GM21447 (cell line): Measurements from ENCODE around the gene CDK14.
"Not testable (repeated sequence)": the region's sequence is repeated elsewhere in the genome, so short reads cannot be mapped to it uniquely, and the experiment has no call there.

Experiments used
- ATAC-seq: cut with Tn5 transposase; IDR thresholded peaks from one replicate; pipeline ENCODE4 v1.9.1; 2021; ENCODE audit not compliant: unreplicated experiment

CDK14 gene

DNA sequence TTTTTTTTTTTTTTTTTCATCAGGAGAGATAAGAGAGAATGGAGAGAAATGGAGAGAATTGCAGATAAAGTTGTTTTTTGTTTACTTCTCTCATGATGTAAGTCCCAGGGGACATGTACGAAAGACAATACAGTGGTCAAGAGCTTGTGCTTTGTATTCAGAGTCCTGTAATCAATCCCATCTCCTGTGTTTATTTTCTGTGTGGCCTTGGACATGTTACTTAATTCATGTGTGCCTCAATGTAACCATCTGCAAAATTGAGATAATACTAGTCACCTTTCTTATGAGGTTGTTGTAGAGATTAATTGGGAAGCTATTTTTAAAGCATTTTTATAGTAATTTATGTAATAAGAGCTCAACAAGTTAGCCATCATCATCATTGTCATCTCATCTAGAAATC is 117.5 kb downstream of the CDK14 start:
- no peak for ATAC-seq

DNA sequence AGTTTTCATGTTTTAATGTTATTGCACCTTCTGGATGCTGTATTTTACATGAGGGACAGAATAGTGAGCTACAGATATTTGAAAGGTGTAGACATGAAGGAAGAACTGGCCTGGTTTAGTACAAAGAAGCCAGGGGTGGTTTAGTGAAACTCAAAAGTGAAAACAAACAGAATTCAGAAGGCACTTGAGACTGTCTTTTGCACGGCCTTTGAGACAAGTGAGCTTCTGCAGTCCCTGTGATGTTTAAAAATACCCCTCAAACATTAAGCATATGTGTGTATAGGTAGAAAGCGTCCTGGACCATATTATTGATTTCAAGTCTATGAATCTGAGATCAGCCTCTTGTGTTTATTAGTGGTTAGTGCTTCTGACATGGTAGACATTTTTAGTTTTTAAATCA is 118.9 kb downstream of the CDK14 start:
- ATAC-seq = peak; percentile 56

DNA sequence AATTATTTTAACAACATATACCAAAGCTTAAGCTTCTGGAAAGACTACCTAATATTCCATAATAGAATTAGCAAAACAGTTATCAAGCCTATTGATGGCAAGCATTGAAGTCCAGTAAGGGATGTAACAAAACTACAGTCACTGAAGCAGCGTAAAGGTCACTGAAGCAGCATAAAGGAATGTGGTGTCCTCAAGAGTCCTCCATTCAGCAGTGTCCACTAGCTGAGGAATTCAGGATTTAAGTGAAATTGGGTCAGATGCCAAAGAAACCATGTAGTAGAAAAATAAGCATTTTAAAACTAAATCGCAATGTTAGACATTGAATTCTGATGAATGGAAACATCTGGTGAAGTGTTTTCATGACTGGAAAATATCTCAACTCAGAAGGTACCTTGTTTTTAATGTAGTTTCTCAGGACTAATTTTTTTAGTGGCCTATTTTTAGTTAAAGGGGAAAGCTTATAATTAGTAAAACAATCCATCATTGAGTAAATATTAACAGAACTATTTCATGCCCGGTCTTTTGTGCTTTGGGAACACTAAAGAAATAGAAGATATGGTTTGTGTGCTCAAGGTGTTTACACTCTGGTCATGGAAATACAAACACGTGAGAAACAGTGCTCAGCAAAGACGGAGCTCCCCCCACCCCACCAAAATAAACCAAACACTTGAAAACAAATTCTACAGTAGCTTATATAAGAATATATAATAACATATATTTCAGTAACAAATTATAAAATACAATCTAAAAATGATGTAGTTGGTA is 121.4 kb downstream of the CDK14 start:
- ATAC-seq = no peak

DNA sequence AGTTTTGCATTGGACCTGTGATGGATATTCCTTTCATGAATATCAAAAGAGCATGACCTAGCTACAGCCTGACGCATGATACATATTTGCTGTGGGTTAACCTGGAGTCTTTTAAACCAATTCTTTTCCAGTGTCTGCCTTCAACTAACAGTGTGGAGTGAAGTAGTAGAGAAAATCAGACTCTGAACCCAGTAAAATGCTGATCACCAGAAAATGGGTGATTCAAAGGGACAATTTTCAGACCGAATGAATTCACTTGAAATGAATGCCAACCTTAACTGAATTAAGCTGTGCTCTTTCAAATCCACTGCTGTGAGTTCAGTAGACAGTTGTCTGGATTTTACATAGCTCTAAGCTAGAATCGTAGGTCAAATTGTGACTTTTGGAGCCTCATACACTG is 123.0 kb downstream of the CDK14 start:
- no peak for ATAC-seq

DNA sequence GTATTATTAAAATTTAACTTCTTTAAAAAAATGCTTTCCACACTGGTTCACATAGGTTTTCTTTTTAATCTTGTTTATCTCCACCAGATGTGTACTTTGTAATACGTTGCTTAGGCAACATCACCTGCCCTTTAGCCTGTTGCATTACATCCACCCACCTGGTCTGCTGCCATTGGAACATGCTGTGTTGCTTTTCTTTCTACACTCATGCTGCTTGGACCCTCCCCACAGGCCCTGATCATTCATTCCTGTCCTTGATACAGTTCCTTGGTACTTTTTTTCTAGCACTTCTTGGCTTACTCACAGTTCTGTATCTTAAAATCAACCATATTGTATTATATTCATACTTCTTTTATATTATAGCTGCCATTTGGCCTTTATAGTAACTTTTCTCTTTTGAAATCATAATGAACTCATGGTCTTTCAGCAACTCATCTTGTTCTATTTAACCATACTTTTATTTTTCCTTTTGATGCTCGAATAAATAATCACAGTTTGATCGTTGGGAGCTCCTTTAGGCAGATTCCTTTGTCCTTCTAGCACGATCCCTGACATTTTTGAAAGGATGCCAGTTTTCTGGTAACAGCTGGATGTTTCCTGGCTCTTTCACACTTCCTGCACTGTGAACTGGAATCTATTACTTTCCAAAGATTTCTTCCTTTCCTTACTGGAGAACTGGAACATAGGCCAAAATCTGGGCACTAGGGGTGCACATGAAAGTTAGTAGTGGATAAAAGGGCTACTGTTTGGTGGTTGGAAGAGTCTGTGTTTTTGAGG is 125.1 kb downstream of the CDK14 start:
- ATAC-seq = no peak

DNA sequence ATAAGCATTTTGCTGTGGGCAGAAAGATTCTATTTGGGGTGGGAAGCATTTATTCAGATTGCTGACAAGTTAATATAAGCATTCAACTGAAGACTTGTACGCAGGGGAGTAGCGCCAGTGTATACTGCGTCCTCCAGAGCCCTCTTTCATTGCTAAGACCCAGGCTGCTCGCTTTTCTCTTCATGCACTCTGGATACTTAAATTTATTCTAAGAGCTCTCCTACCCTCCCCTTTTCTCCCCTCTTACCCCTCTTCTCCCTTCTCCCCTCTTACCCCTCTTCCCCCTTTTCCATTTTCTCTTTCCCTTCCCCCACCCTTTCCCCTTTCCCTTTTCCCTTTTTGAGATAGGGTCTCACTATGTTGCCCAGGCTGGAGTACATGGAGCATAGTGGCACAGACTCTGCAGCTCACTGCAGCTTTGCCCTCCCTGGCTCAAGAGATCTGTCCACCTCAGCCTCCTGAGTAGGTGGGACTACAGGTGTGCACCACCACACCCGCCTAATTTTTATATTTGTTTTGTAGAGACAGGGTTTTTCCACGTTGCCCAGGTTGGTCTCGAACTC is 125.8 kb downstream of the CDK14 start:
- ATAC-seq = no peak

DNA sequence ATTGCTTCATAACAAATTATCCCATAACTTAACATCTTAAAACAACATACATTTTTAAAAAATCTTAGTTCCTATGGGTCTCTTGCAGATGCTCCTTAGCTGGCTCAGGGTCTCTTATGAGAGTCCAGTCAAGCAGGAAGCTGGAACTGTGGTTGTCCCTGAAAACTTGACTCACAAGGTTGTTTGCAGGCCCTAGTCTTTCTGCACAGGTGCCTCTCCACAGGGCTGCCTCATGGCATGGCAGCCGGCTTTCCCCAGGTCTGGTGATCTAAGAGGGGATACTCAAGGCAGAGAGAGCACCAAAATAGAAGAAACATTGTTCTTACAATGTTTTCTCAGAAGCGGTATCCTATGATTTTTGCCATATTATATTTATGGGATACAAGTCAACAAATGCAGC is 127.1 kb downstream of the CDK14 start:
- no peak for ATAC-seq

DNA sequence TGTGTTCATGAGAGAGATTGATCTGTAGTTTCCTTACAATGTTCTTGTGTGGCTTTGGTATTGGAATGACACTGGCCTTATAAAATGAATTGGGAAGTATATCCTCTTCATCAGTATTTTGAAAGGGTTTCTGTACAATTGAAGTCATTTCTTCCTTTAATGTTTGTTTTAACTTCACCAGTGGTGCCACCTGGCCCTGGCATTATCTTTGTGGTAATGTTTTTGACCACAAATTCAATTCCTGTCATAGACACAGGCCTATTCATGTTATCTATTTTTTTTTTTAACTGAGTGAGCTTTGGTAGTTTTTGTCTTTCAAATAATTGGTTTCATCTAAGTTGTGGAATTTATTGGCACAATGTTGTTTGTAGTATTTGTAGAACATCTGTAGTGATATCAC is 127.7 kb downstream of the CDK14 start:
- ATAC-seq = no peak

DNA sequence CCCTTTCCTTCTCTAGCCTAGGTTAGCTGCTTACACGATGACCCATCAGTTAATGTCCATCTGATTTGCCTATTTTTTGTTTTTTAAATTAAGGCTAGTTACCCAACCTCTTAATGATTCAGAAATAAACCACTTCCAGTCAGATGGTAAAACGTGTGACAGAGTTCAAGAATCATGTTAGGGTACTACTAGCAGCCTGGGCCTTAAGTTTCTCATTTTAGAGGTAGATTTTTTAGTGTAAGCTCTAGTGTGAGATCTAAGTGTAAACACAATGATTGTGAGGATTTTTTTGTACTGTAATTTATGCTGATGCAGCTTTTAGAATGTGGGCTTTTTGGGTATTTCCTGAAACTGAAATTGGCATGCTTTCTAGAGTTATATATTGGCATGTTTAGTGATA is 130.0 kb downstream of the CDK14 start:
- no peak for ATAC-seq

DNA sequence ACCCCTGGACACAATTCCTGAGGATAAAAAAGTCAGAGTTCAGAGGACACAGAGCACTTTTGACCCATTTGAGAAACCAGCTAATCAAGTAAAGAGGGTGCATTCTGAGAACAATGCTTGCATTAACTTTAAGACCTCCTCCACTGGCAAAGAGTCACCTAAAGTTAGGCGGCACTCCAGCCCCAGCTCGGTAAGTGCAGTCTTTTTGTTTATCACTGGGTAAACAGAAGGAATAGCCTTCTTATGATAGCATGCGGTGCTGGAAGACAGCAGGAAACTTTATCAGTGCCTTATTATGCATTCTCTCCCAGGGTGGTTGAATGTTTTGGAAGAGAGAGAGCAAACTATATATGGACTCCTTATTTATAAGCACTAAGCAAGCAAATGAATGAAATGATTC is 130.5 kb downstream of the CDK14 start:
- no peak for ATAC-seq

DNA sequence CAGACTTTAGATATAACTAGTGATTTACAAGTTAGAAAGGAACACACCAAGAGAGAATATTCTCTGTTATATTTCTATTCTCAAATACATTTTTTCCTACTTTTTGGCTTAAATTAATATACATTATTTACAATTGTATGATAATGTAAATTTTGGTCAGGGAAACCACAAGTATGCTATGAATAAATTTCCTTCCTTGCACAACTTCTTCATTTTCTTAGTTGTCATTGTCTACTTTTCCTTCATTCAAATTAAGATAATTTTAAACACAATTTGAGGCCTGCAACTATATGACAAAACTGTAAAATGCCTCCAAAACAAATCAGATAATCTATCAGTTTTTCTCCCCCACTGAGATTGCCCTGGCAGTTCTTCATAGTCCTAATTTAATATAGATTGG is 131.3 kb downstream of the CDK14 start:
- no peak for ATAC-seq

DNA sequence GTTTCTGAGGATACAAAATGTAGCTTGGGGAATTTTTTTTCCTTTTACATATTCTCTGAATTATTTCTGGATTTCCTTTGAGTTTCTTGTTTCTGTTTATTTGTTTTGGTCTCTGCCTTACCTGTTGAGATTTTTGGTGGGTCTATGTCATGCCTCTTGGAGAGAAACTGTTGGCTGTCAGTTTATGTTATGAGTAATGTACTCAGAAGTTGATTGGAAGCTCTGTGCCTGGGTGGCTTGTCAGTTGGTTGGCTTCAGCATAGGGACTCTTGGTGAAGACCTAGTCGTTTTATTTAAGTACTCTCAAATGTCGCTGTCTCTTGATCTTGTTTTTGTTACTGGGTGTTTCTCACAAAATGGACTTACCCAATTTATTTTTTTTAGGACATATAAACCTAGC is 132.4 kb downstream of the CDK14 start:
- ATAC-seq = no peak

DNA sequence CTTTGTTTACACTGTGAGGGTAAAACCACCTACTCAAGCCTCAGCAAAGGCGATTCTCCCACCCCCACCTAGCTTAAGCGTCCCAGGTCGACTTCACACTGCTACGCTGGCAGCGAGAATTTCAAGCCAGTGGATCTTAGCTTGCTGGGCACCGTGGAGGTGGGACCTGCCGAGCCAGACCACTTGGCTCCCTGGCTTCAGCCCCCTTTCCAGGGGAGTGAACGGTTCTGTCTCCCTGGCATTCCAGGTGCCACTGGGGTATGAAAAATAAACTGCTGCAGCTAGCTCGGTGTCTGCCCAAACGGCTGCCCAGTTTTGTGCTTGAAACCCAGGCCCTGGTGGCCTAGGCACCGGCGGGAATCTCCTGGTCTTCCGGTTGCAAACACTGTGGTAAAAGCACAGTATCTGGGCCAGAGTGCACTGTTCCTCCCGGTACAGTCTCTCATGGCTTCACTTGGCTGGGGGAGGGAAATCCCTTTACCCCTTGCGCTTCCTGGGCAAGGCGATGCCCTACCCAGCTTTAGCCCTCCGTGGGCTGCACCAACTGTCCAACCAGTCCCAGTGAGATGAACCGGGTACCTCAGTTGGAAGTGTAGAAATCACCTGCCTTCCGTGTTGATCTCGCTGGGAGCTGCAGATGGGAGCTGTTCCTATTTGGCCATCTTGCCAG is 139.6 kb downstream of the CDK14 start:
- not testable (repeated sequence) for ATAC-seq

DNA sequence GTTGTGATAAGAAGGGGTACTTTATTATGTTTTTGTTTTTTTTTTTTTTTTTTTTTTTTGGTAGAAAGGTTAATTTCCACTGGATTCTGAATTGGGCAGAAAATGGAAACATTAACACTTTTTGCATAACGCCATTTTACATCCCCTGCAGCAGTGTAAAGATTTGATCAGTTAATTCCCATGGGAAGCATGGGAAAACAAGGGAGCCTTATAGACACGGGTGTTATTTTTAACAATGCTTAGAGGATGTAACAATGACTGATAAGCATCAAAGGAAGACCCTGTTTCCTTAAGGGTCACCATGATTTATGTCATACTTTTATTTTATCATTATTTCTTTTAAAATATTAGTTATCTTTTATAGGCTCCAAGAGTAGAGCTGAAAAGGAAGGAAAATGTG is 140.2 kb downstream of the CDK14 start:
- no peak for ATAC-seq

DNA sequence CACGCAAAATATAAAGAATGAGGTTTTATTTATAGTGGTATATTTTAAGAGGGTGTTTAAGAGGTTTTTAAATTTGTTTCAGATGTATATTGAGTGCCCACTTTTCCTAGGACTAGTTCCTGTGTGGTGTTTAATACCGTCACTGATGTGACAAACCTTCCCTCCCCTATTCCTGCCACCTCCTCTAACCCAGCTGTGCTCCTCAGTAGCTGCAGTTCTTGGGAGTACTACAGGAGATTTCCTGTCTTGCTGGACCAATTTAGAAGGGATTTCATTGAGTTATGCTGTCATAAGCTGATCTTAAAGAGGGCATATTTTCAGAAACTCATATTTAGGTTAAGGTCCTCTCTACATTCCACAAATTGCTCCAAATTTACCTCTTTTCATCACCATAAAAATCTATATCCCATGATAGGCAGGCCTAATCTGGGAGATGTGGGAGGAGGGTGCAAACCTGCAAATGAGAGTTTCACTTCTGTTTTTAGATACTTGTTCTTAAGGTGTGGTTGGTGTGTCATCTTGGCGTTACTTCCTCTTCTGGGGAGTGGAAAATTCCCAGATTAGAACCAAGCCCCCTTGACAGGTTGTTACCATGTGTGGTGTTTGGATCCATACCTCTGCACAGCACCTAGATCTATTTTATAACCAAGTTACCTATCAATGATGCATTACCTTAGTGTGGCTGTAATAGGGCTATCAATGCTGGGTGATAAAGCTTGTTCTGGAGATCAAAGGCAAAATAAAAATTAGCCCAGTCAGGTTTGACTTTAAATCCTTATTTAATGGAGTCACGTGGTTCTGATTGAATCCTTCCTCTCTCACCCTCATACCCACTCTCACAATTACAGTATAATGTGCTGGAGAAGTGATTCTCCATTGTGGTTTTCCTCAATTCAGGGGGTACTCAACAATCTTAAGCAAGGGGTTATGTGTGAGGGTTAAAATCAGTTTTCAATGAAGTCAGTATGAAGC is 141.1 kb downstream of the CDK14 start:
- peak; percentile 95 for ATAC-seq

DNA sequence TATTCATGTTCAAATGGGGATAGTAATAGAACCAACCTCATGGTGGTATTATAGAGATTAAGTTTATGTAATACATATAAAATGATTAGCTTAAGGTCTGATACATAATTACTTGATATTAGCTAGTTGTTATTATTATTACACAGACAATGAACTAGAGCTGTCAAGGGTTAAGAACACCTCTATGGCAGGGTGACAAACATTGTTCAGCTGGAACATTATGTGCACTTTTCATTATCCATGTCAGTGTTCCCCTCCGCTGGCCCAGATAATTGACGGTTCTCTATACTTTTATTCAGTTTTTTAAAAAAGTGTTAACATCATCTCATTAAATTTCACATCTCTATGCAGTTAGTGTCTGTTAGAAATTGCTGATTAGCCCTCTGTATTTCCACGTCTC is 142.1 kb downstream of the CDK14 start:
- no peak for ATAC-seq

DNA sequence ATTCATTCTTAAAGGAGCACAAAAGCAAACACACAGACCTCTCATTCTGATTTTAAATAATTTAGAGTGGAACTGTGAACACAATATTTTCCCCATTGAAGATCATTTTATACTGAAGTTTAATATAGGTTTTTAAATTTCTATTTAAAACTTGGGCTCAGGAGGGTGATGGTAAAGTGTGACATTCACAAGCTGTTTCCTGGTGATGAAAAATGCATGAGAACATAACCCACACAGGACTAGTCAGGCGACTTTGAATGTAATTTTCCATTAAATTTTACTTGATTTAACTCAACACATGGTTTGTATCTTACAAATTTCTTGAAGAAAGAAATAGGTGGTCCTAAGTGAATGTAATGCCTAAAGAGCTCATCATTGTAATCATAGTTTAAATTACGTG is 143.6 kb downstream of the CDK14 start:
- ATAC-seq = no peak

DNA sequence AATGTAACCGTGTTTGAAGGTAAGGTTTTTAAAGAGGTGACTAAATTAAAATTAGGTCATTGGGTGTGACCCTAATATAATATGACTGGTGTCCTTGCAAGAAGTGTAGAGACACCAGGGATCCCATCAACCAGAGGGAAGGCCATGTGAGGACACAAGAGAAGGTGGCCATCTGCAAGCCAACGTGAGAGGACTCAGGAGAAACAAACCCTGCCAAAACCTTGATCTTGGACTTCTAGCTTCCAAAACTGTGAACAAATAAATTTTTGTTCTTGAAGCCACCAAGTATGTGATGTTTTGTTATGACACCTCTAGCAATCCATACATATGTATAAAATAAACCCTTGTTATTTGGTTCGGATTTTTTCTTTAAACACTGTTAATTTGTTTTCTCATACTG is 144.3 kb downstream of the CDK14 start:
- no peak for ATAC-seq

DNA sequence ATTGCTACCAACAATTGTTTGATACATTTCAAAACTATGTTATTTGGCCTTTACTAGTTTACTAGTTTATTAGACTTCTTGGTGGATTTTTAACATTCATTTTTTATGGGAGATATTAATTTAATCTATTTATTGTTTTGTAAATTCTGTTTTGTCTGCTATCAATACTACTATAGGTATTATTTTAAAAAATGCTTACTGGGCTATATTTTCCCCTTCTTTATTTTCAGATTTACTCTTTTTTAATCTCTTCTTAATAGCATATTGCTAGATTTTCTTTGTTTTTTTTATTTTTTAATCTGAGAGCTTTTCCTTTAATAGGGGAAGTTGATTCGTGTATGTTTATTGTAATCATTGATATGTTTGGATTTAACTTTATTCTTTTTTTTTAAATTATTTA is 147.5 kb downstream of the CDK14 start:
- no peak for ATAC-seq

DNA sequence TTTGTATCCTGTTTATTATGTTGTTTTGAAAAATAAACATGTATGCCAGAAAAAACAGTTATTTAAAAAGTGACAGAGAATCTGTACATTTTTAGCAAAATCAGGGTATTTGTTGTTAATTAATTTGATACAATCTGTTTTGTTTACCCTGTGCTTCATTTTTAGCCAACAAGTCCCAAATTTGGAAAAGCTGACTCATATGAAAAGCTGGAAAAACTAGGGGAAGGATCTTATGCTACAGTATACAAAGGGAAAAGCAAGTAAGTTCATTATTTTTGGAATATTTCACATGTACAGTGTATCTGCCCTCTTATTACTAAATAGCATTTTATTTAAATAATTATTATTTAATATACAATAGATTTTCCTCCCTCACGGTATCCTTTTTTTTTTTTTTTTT is 151.4 kb downstream of the CDK14 start:
- no peak for ATAC-seq

DNA sequence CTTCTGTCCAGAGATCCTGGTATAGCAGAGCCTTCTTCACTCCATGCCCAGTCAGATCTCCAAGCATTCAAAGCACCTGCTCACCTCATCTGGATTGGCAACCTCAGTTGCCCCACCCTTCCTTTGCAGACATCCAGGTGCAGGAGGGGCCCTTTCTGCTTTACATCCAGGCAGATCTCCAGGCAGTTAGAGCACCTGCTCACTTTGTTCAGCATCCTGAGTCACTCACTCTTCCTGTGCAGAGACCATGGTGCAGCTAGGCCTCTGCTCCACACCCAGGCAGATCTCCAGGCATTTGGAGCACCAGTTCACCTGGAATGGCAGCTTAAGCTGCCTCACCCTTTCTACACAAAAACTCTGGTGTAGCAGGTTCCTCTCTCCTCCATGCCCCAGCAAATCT is 153.1 kb downstream of the CDK14 start:
- no peak for ATAC-seq
